HepG2 (cell line): ENCODE results near the gene FAM20C. TPM values are rescaled to one million over a fixed set of nuclear protein-coding genes. Genes with fewer than 3 reads are reported as not detected.

Experiments
- ATAC-seq: fragments of 200-7000 bp; cut with Tn5 transposase; 3 replicates; pipeline ENCODE4 v1.9.1; 2020; ENCODE audit warnings: mild to moderate bottlenecking, moderate library complexity
- BruUV-seq: library from RNA; stranded (reverse); fragments of 400-500 nt; replicated peaks from 2 replicates; lab custom pipeline; 2021; lab: Mats Ljungman, UMichigan
- CTCF ChIA-PET: fragments of 300-600 bp; formaldehyde crosslinking; extraction: SDS; loops from one replicate; lab custom pipeline; 2021; ENCODE audit warnings: low total read pairs, inconsistent platforms, low intra/inter-chr PET ratio; lab: Yijun Ruan, JAX
- POLR2A ChIA-PET: fragments of 350-600 bp; sonication (Branson Sonifier 250); formaldehyde crosslinking; loops from one replicate; lab custom pipeline; 2020; ENCODE audit warnings: antibody characterized with exemption, inconsistent platforms; lab: Yijun Ruan, JAX
- DNase-seq: peaks from one replicate; pipeline ENCODE4 v3.0.0-alpha.2; 2015; ENCODE audit warnings: low spot score
- FAIRE-seq: peaks from 3 replicates; lab custom pipeline; 2011; peaks lifted over from hg19 to GRCh38; lab: Jason Lieb, UNC
- H2AFZ ChIP-seq: one replicate; pipeline ENCODE4 v1.6.1; 2011; ENCODE audit warnings: low read length, inconsistent platforms
- H3K27ac ChIP-seq: fragments of 300-600 bp; 3 replicates; pipeline ENCODE4 v1.8.0; 2011; ENCODE audit warnings: mixed run types, mild to moderate bottlenecking, mixed read lengths, low read length, inconsistent platforms; ENCODE audit not compliant: insufficient read depth; ENCODE audit errors: extremely low read length
- H3K27me3 ChIP-seq, 2 experiments: fragments of 200-600 bp in 1 of 2; 2 replicates in 1 of 2; 3 replicates in 1 of 2; pipeline versions ENCODE4 v1.6.0 to v1.8.0; 2011; ENCODE audit warnings: low read length in 2 of 2, mild to moderate bottlenecking in 2 of 2, moderate library complexity in 2 of 2, inconsistent platforms in 1 of 2; ENCODE audit not compliant: insufficient read depth in 2 of 2, control insufficient read depth in 1 of 2
- H3K36me3 ChIP-seq, 2 experiments: fragments of 200-600 bp in 1 of 2; replicated peaks in 1 of 2; 2 replicates in 1 of 2; 3 replicates in 1 of 2; pipeline versions ENCODE4 v1.5.1 to v1.8.0; 2011; ENCODE audit warnings: low read length in 2 of 2, inconsistent platforms in 1 of 2; ENCODE audit not compliant: insufficient read depth in 2 of 2, control insufficient read depth in 1 of 2
- H3K4me1 ChIP-seq: 2 replicates; pipeline ENCODE4 v1.5.1; 2012; ENCODE audit warnings: low read length, inconsistent platforms; ENCODE audit not compliant: insufficient read depth
- H3K4me2 ChIP-seq: 2 replicates; pipeline ENCODE4 v1.6.0; 2011; ENCODE audit warnings: low read depth, low read length, inconsistent platforms
- H3K4me3 ChIP-seq, 3 experiments: fragments of 200-600 bp in 1 of 3; sonication (generic), shearing (Covaris generic) in 1 of 3; replicated peaks in 1 of 3; 2 replicates each; pipeline ENCODE4 v1.5.1; 2011 to 2016; ENCODE audit warnings: low read length in 3 of 3, inconsistent platforms in 2 of 3, low read depth in 2 of 3, mild to moderate bottlenecking in 2 of 3, control low read depth in 1 of 3, mixed read lengths in 1 of 3; ENCODE audit not compliant: insufficient read depth in 1 of 3
- H3K79me2 ChIP-seq: one replicate; pipeline ENCODE4 v1.6.1; 2011; ENCODE audit warnings: low read length, inconsistent platforms; ENCODE audit not compliant: insufficient read depth
- H3K9ac ChIP-seq: 2 replicates; pipeline ENCODE4 v1.6.0; 2011; ENCODE audit warnings: mild to moderate bottlenecking, low read depth, low read length, inconsistent platforms; ENCODE audit not compliant: insufficient read depth
- H3K9me3 ChIP-seq: 2 replicates; pipeline ENCODE4 v1.5.1; 2012; ENCODE audit warnings: mild to moderate bottlenecking, low read length
- H4K20me1 ChIP-seq: 2 replicates; pipeline ENCODE4 v1.6.0; 2011; ENCODE audit warnings: inconsistent platforms, mild to moderate bottlenecking, low read length, moderate library complexity; ENCODE audit not compliant: insufficient read depth
- ARNTL ChIP-seq: sonication (generic); formaldehyde crosslinking; IDR thresholded peaks from 2 replicates; pipeline ENCODE4 v1.4.0; 2020; ENCODE audit warnings: mild to moderate bottlenecking, missing genetic modification reagents
- ATF5 ChIP-seq: sonication (generic); formaldehyde crosslinking; IDR thresholded peaks from 2 replicates; pipeline ENCODE4 v1.4.0; 2020; ENCODE audit warnings: mild to moderate bottlenecking, low read depth, missing genetic modification reagents
- EEA1 ChIP-seq: sonication (generic); formaldehyde crosslinking; IDR thresholded peaks from 2 replicates; pipeline ENCODE4 v1.5.1; 2020; ENCODE audit warnings: mild to moderate bottlenecking, missing genetic modification reagents, borderline replicate concordance
- ESRRA ChIP-seq: sonication (generic); formaldehyde crosslinking; IDR thresholded peaks from 2 replicates; pipeline ENCODE4 v1.5.1; 2020; ENCODE audit warnings: mild to moderate bottlenecking, low read depth, missing genetic modification reagents
- FOSL2 ChIP-seq: sonication (generic); formaldehyde crosslinking; IDR thresholded peaks from 2 replicates; pipeline ENCODE4 v1.4.0; 2020; ENCODE audit warnings: missing genetic modification reagents
- FOXK2 ChIP-seq: fragments of 450-650 bp; IDR thresholded peaks from 2 replicates; pipeline ENCODE4 v1.6.1; 2016
- GLI4 ChIP-seq: sonication (generic); formaldehyde crosslinking; IDR thresholded peaks from 2 replicates; pipeline ENCODE4 v1.5.1; 2020; ENCODE audit warnings: missing genetic modification reagents, mild to moderate bottlenecking, moderate library complexity, borderline replicate concordance
- HNF4A ChIP-seq: sonication (generic); formaldehyde crosslinking; IDR thresholded peaks from 2 replicates; pipeline ENCODE4 v1.4.0; 2020; ENCODE audit warnings: missing genetic modification reagents
- HNF4G ChIP-seq, 2 experiments: sonication (generic) in 1 of 2; formaldehyde crosslinking in 1 of 2; IDR thresholded peaks; 2 replicates each; pipeline versions ENCODE4 v1.4.0 to v1.6.1; 2011 to 2020; ENCODE audit warnings: borderline replicate concordance in 2 of 2, low read depth in 2 of 2, mild to moderate bottlenecking in 2 of 2, low read length in 1 of 2, missing genetic modification reagents in 1 of 2, moderate library complexity in 1 of 2
- JARID2 ChIP-seq: sonication (generic); formaldehyde crosslinking; IDR thresholded peaks from 2 replicates; pipeline ENCODE4 v1.8.1; 2023; ENCODE audit warnings: missing genetic modification reagents, inconsistent platforms; ENCODE audit not compliant: insufficient replicate concordance
- PPARG ChIP-seq: conservative IDR thresholded peaks from 2 replicates; pipeline ENCODE4 v1.6.1; 2016; ENCODE audit warnings: missing biosample characterization, missing genetic modification reagents
- RCOR2 ChIP-seq: IDR thresholded peaks from 2 replicates; pipeline ENCODE4 v1.6.1; 2016; ENCODE audit warnings: missing biosample characterization, missing genetic modification reagents
- XRCC5 ChIP-seq: fragments of 200-400 bp; formaldehyde crosslinking; optimal IDR thresholded peaks from 2 replicates; pipeline ENCODE3; 2017; ENCODE audit warnings: mild to moderate bottlenecking, low read length
- ZGPAT ChIP-seq: IDR thresholded peaks from 2 replicates; pipeline ENCODE4 v1.6.1; 2016; ENCODE audit warnings: mild to moderate bottlenecking
- ZNF460 ChIP-seq: sonication (generic); formaldehyde crosslinking; IDR thresholded peaks from 2 replicates; pipeline ENCODE4 v1.5.1; 2020; ENCODE audit warnings: missing genetic modification reagents, mild to moderate bottlenecking, borderline replicate concordance
- ZNF556 ChIP-seq: sonication (generic); formaldehyde crosslinking; IDR thresholded peaks from 2 replicates; pipeline ENCODE4 v1.4.0; 2020; ENCODE audit warnings: mild to moderate bottlenecking, missing genetic modification reagents, borderline replicate concordance
- ZNF614 ChIP-seq: IDR thresholded peaks from 2 replicates; pipeline ENCODE4 v1.6.1; 2018; ENCODE audit warnings: missing biosample characterization, missing genetic modification reagents, inconsistent platforms, borderline replicate concordance
- ZNF687 ChIP-seq: sonication (generic); formaldehyde crosslinking; IDR thresholded peaks from 2 replicates; pipeline ENCODE4 v1.5.1; 2020; ENCODE audit warnings: mild to moderate bottlenecking, missing genetic modification reagents, moderate library complexity
- WGBS: methylation state at CpG from one replicate; pipeline ENCODE4 v1.1.6; 2017; ENCODE audit warnings: low lambda C conversion rate; 5-methylcytosine and 5-hydroxymethylcytosine counted together
- in situ Hi-C: cut with HindIII; loops from 2 replicates; pipeline ENCODE4 v1.10.0; 2017; ENCODE audit warnings: low pct_unique_long_range_greater_than_20kb; ENCODE audit not compliant: extremely low pct_ligation_motif_present
- intact Hi-C: fragments of 100-400 bp; cut with micrococcal nuclease; formaldehyde crosslinking; loops from one replicate; pipeline ENCODE4 v1.10.0; 2022; ENCODE audit not compliant: unreplicated experiment
- polyA plus RNA-seq, 8 experiments: library from polyadenylated mRNA; depleted of rRNA in 3 of 8; stranded (reverse) in 7 of 8; unstranded in 1 of 8; fragments of >200 nt; fragmentation: Illumina TruSeq in 4 of 8; extraction: Trizol in 4 of 8; gene quantifications; 2 replicates each; pipeline versions ENCODE4 v1.2.1 to v1.2.3, GENCODE V29; 2011 to 2016; ENCODE audit warnings: low read depth in 4 of 8, missing spikeins in 1 of 8, mixed read lengths in 1 of 8; ENCODE audit not compliant: insufficient read depth in 1 of 8
- total RNA-seq, 5 experiments: library from RNA; depleted of rRNA; stranded (reverse); fragments of >200 nt; fragmentation: Illumina TruSeq; extraction: Trizol; gene quantifications; 2 replicates each; pipeline ENCODE4 v1.2.3, GENCODE V29; 2016; ENCODE audit warnings: low read depth in 1 of 5

The FAM20C gene
- total and polyA plus RNA-seq, 2 of the 13 experiments (the other 11 are each of a cell fraction or from before 2014, with no cell fraction given), result 11.9 to 19.9 TPM

DNA sequence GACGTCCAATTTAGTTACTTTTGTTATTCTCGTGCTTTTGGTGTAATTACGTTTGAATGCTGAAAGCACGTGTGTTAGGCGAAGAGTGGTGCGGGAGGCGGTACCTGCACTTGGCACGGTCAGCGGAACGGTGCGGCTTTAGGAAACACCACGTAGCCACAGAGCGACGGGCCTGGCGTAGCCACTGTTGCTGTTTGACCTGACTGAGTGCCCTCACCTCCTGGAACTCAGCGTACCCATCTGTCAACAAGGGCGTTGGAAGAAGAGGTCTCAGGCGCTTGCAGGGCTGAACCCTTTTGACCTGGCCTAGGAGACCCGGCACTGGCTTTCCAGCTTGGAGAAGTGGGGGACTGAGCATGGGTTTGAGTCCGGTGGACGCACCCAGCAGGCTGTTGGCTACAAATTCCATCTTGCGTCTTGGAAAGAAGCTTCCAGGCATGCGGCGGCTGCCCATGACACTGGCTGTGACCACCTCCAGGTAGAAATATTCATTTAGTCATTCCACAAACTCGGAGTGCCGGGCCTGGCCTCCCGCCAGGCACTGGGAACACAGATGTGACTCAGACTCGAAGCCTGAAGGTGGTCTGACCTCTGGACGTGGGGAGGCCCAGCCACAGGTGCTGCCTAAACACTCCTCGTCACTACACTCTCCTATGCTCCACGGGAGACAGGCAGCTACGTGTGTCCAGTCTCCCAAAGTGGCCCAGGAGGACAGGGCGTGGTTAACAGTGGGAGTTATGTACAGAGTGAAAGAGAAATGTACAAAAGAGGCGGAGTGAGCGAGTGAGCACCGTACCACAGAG, 22.2 kb downstream of the FAM20C start:
- peaks cover 6% of the 10 kb centered on the region; the same call in 1 of the 2 replicates for H4K20me1 ChIP-seq
- H3K9me3 ChIP-seq, result no peaks in the 10 kb centered on the region
- ATAC-seq (no peak), FAIRE-seq (no peak), DNase-seq (no peak)
- no peaks in the 10 kb centered on the region for H3K27me3 ChIP-seq
- POLR2A ChIA-PET, result interaction anchor here (1.0 kb wide), 1 partner anchor 11 kb away, joined by 3 read pairs; no protein-coding TSS in a partner anchor
- H3K27ac ChIP-seq, result no peak overlapping the region
- in situ Hi-C loops, result no loop called here
- peaks cover 31% of the 10 kb centered on the region for H3K4me1 ChIP-seq
- H3K4me3 ChIP-seq, result no peak overlapping the region
- peaks cover 8 to 43% of the 10 kb centered on the region in 2 experiments; a peak in 4 of 5 replicates for H3K36me3 ChIP-seq
- CTCF ChIA-PET, result no interaction called here
- no peak overlapping the region for H3K9ac ChIP-seq
- H2AFZ ChIP-seq, result no peak overlapping the region
- no TSS peak for BruUV-seq
- intact Hi-C loops, result no loop called here
- H3K79me2 ChIP-seq, result peaks cover 14% of the 10 kb centered on the region
- WGBS, result 84% methylated on average over 34 of the region's 36 CpGs
- H3K4me2 ChIP-seq, result 0 out of 2 replicates have a peak overlapping the region, but pooled peaks have one; percentile 3
- no peak for TF ChIP-seq ZNF460 (CRISPR knock-in tag)
- TF ChIP-seq ZGPAT, result no peak
- TF ChIP-seq PPARG (CRISPR knock-in tag), result no peak
- no peak for TF ChIP-seq XRCC5
- peak; percentile 45 for TF ChIP-seq FOSL2 (CRISPR knock-in tag)
- no peak for TF ChIP-seq GLI4 (CRISPR knock-in tag)
- TF ChIP-seq FOXK2, result no peak
- no peak for TF ChIP-seq ZNF556
- TF ChIP-seq ARNTL (CRISPR knock-in tag), result no peak
- no peak for TF ChIP-seq ESRRA (CRISPR knock-in tag)
- TF ChIP-seq JARID2, result no peak
- 0 out of 2 replicates have a peak, but pooled peaks have one; percentile 8 for TF ChIP-seq ZNF687
- no peak for TF ChIP-seq HNF4A
- TF ChIP-seq EEA1 (CRISPR knock-in tag), result no peak
- TF ChIP-seq ATF5 (CRISPR knock-in tag), result no peak
- TF ChIP-seq ZNF614 (CRISPR knock-in tag), result no peak
- TF ChIP-seq RCOR2 (CRISPR knock-in tag), result no peak
- no peak for TF ChIP-seq HNF4G (IDR thresholded peaks at IDR 0.05; ENCODE audit: borderline replicate concordance, low read depth, low read length)
- TF ChIP-seq HNF4G (CRISPR knock-in tag; IDR thresholded peaks at IDR 0.05; ENCODE audit: borderline replicate concordance, low read depth), result no peak
